SU-DHL-6 (cell line): ENCODE results near the gene HINFP.

ENCODE experiments used
- H2AFZ ChIP-seq: fragments of 200-600 bp; sonication (generic); 2 replicates; pipeline ENCODE4 v1.6.1; 2014; ENCODE audit warnings: low read depth, mild to moderate bottlenecking, moderate library complexity, mixed read lengths, antibody characterized with exemption, low read length; ENCODE audit not compliant: severe bottlenecking
- H3F3A ChIP-seq: fragments of 200-600 bp; shearing (Covaris generic); 2 replicates; pipeline ENCODE4 v1.6.0; 2016; ENCODE audit warnings: antibody characterized with exemption, mild to moderate bottlenecking; ENCODE audit not compliant: insufficient read depth
- H3K27ac ChIP-seq: fragments of 200-600 bp; sonication (generic); 2 replicates; pipeline ENCODE4 v1.5.1; 2016; ENCODE audit warnings: low read depth, mild to moderate bottlenecking, low read length, moderate library complexity, mixed read lengths
- H3K27me3 ChIP-seq: fragments of 200-600 bp; sonication (generic), shearing (Covaris generic); 2 replicates; pipeline ENCODE4 v1.6.0; 2014; ENCODE audit warnings: mild to moderate bottlenecking, low read length
- H3K36me3 ChIP-seq: fragments of 200-600 bp; sonication (generic); 2 replicates; pipeline ENCODE4 v1.6.1; 2014; ENCODE audit warnings: mild to moderate bottlenecking, low read length, mixed read lengths
- H3K4me2 ChIP-seq: fragments of 300-600, 200-600 bp; shearing (Covaris generic), sonication (generic); 2 replicates; pipeline ENCODE4 v1.6.0; 2014; ENCODE audit warnings: low read length, low read depth, mild to moderate bottlenecking; ENCODE audit not compliant: poor library complexity, severe bottlenecking
- H3K4me3 ChIP-seq: fragments of 200-600 bp; sonication (generic); 2 replicates; pipeline ENCODE4 v1.5.1; 2014; ENCODE audit warnings: antibody characterized with exemption, low read length, mild to moderate bottlenecking, mixed read lengths; ENCODE audit not compliant: insufficient read depth, poor library complexity, severe bottlenecking
- H3K79me2 ChIP-seq: fragments of 200-600 bp; sonication (generic); 2 replicates; pipeline ENCODE4 v1.6.1; 2014; ENCODE audit warnings: mild to moderate bottlenecking, low read length, moderate library complexity; ENCODE audit not compliant: insufficient read depth
- H3K9ac ChIP-seq: fragments of 200-600 bp; sonication (generic); 2 replicates; pipeline ENCODE4 v1.7.0; 2014; ENCODE audit warnings: mild to moderate bottlenecking, low read length
- H3K9me2 ChIP-seq: fragments of 200-600 bp; sonication (generic); replicated peaks from 2 replicates; pipeline ENCODE4 v1.6.1; 2014; ENCODE audit warnings: low read length; ENCODE audit not compliant: insufficient read depth
- H3K9me3 ChIP-seq: fragments of 200-600 bp; sonication (generic); 2 replicates; pipeline ENCODE4 v1.6.1; 2014; ENCODE audit warnings: low read length, mixed read lengths; ENCODE audit not compliant: insufficient read depth
- H4K20me1 ChIP-seq: fragments of 200-600 bp; sonication (generic); 2 replicates; pipeline ENCODE4 v1.6.1; 2014; ENCODE audit warnings: low read depth, mild to moderate bottlenecking, antibody characterized with exemption, low read length, moderate library complexity, mixed read lengths
- EZH2phosphoT487 ChIP-seq: fragments of 200-600 bp; sonication (generic), shearing (Covaris generic); conservative IDR thresholded peaks from 2 replicates; pipeline ENCODE4 v1.6.1; 2018; ENCODE audit warnings: mild to moderate bottlenecking, antibody characterized with exemption, low read length, moderate library complexity, mixed read lengths
- TF ChIP-seq, protein P1 (sequence below): fragments of 200-600 bp; sonication (generic); IDR thresholded peaks from one replicate; pipeline ENCODE4 v1.5.1; 2017; ENCODE audit warnings: antibody characterized with exemption, mild to moderate bottlenecking, low read length, moderate library complexity; ENCODE audit not compliant: insufficient read depth, poor library complexity, severe bottlenecking

Gene HINFP, protein sequence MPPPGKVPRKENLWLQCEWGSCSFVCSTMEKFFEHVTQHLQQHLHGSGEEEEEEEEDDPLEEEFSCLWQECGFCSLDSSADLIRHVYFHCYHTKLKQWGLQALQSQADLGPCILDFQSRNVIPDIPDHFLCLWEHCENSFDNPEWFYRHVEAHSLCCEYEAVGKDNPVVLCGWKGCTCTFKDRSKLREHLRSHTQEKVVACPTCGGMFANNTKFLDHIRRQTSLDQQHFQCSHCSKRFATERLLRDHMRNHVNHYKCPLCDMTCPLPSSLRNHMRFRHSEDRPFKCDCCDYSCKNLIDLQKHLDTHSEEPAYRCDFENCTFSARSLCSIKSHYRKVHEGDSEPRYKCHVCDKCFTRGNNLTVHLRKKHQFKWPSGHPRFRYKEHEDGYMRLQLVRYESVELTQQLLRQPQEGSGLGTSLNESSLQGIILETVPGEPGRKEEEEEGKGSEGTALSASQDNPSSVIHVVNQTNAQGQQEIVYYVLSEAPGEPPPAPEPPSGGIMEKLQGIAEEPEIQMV

DNA sequence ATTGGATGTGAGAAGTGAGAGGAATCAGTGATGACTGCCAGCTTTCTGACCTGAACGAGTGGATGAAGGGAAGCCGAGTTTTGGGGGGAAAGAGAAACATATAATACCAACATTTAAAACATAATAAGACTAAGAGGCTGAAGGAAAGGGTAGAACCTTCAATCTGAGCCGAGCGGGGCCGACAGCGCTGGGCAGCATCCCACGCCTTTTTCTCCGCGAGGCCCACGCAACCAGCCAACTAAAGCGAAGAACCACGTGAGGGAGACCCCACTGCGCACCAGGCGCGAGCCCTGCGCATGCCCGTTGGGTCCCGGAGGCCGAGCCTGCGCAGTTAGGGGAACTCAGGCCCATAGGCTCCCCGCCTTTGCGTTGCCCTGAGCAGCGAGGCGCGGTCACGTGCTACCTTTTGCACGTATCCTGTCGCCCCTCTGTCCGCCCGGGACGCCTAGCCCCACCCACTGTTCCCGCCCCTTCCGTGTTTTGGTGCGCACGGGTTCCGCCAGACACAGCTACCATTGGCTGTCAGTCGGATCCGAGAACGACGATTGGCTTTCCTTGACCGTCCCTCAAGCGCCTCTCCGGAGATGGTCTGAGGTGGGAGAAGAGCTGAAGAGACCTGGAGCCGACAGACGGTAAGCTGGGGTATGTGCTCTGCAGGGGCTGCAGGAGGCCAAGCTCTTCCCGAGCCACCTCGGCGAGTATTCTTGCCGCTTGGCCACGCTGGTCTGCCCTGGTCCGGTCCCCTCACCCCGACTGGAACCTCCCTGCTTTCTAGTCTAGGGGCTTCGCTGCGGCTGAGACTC lies at the start of gene HINFP:
HINFP (plus strand) TSS at position 573 of the 803 bp plus-strand sequence. CDS start 5,365 bp downstream, outside the sequence.
- Histone ChIP-seq H3K27me3 (no peaks in the 10 kb centered on the region), H3K9me2 (no peaks in the 10 kb centered on the region), H4K20me1 (no peaks in the 10 kb centered on the region), H3F3A (peaks cover 16% of the 10 kb centered on the region), H3K36me3 (no peaks in the 10 kb centered on the region), H3K9me3 (no peaks in the 10 kb centered on the region), H3K79me2 (peaks cover 29% of the 10 kb centered on the region), H3K9ac (peak within 1 kb of the TSS; percentile 89), H3K4me3 (peak within 1 kb of the TSS; percentile 92), H2AFZ (peak within 1 kb of the TSS; percentile 77), H3K27ac (peak within 1 kb of the TSS; percentile 50), H3K4me2 (peak within 1 kb of the TSS; percentile 84)
- no peak for TF ChIP-seq EZH2phosphoT487
- TF ChIP-seq, protein P1, sequence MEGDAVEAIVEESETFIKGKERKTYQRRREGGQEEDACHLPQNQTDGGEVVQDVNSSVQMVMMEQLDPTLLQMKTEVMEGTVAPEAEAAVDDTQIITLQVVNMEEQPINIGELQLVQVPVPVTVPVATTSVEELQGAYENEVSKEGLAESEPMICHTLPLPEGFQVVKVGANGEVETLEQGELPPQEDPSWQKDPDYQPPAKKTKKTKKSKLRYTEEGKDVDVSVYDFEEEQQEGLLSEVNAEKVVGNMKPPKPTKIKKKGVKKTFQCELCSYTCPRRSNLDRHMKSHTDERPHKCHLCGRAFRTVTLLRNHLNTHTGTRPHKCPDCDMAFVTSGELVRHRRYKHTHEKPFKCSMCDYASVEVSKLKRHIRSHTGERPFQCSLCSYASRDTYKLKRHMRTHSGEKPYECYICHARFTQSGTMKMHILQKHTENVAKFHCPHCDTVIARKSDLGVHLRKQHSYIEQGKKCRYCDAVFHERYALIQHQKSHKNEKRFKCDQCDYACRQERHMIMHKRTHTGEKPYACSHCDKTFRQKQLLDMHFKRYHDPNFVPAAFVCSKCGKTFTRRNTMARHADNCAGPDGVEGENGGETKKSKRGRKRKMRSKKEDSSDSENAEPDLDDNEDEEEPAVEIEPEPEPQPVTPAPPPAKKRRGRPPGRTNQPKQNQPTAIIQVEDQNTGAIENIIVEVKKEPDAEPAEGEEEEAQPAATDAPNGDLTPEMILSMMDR: no peak

DNA sequence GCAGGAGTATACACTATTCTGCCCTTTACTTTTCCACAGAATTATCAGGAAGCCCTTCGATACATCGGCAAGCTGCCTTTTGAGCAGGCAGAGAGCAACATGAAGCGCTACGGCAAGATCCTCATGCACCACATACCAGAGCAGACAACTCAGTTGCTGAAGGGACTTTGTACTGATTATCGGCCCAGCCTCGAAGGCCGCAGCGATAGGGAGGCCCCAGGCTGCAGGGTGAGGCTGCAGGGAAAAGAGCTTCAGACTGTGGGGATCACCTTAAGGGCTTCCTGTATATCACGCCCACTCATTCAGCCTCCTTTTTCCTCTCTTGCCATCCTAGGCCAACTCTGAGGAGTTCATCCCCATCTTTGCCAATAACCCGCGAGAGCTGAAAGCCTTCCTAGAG lies 43.5 kb upstream of the HINFP start:
- Histone ChIP-seq H3F3A (0 out of 2 replicates have a peak, but pooled peaks cover under 1% of the 10 kb centered on the region), H2AFZ (no peak overlapping the region), H3K4me3 (no peak overlapping the region), H3K9me3 (no peaks in the 10 kb centered on the region), H3K9me2 (no peaks in the 10 kb centered on the region), H3K36me3 (0 out of 2 replicates have a peak, but pooled peaks cover 6% of the 10 kb centered on the region), H3K4me2 (no peak overlapping the region), H4K20me1 (no peaks in the 10 kb centered on the region), H3K9ac (no peak overlapping the region), H3K27me3 (no peaks in the 10 kb centered on the region), H3K27ac (no peak overlapping the region), H3K79me2 (no peaks in the 10 kb centered on the region)
- TF ChIP-seq, protein P1: no peak
- TF ChIP-seq EZH2phosphoT487: no peak

DNA sequence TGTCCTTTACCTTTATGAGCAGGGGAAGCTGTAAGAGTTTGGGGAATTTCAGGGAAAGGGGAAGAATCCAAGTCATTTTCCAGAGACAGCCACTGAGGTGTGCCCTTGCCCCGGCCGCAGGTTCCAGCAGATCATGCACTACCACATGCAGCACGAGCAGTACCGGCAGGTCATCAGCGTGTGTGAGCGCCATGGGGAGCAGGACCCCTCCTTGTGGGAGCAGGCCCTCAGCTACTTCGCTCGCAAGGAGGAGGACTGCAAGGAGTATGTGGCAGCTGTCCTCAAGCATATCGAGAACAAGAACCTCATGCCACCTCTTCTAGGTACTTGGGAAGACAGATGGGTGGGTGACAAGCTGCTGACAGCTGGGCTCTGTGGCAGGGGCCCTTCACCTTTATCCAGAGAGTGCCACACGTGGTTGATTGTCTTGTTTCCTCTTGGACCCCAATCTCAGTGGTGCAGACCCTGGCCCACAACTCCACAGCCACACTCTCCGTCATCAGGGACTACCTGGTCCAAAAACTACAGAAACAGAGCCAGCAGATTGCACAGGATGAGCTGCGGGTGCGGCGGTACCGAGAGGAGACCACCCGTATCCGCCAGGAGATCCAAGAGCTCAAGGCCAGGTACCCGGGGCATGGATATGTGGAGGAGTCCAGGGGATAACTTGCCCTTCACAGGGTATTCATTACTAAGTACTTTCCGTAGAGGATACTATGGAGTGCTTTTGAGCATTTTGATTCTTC lies 42.5 kb upstream of the HINFP start:
- Histone ChIP-seq H3K36me3 (0 out of 2 replicates have a peak, but pooled peaks cover 3% of the 10 kb centered on the region), H3K9me2 (no peaks in the 10 kb centered on the region), H3K27me3 (no peaks in the 10 kb centered on the region), H3K79me2 (no peaks in the 10 kb centered on the region), H3K4me2 (no peak overlapping the region), H3K9me3 (no peaks in the 10 kb centered on the region), H3F3A (0 out of 2 replicates have a peak, but pooled peaks cover 3% of the 10 kb centered on the region), H3K9ac (no peak overlapping the region), H2AFZ (no peak overlapping the region), H3K27ac (no peak overlapping the region), H3K4me3 (no peak overlapping the region), H4K20me1 (no peaks in the 10 kb centered on the region)
- TF ChIP-seq EZH2phosphoT487: no peak
- TF ChIP-seq, protein P1: no peak
